ENCODE measurements around the gene CRBN. TPM values are rescaled to one million over a fixed set of nuclear protein-coding genes. Genes with fewer than 3 reads are reported as not detected.
A peak's percentile ranks its signal among the peaks of the same experiment; 100 is the strongest.

CRBN gene
- total and polyA plus RNA-seq, 9 of the 15 experiments (the other 6 are each of a cell fraction or from before 2014, with no cell fraction given) = 40.8 to 331 (median 57.4) TPM

DNA sequence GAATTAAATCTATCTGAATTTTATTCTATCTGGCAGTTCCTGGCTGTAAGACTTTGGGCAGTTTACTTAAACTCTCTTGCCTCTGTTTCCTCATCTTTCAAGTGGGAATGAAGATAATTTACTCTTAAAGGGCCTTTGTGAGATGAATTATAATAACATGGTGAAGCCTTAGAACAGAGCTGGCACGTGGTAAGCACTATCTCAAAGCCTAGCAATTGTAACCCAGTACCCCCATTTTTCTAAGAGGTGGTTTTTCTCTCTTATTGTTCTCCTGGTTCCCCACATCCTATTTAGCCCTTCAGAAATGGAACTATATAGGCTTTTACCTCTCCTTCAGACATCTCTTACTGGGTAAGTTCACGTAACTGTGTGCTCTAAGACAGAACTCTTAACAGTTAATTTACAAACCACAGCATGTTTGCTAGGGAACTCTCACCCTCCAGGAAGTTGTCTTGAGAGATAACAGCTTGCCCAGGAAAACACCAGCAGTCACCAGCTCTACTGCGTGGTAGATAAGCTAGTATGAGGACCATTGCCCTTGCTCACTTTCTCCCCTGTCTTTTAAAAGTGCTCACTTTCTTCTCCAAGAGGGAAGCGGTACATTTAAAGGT lies 12.3 kb upstream of the CRBN start (continued):
- TF ChIP-seq MXI1 (IDR thresholded peaks at IDR 0.05; ENCODE audit: low read depth, low read length) = no peak
- TF ChIP-seq ZNF785 (CRISPR knock-in tag; IDR thresholded peaks at IDR 0.05) = no peak
- TF ChIP-seq NR4A1 (CRISPR knock-in tag; IDR thresholded peaks at IDR 0.05) = no peak
- TF ChIP-seq NR4A1 (tag; IDR thresholded peaks at IDR 0.05) = peak; percentile 59; the same call in 1 of the 2 replicates
- TF ChIP-seq ZNF253 (CRISPR knock-in tag; conservative IDR thresholded peaks at IDR 0.05) = no peak
- TF ChIP-seq XRCC4 (IDR thresholded peaks at IDR 0.05; ENCODE audit: extremely low read depth, insufficient read depth, insufficient read length) = no peak
- TF ChIP-seq, protein P1, sequence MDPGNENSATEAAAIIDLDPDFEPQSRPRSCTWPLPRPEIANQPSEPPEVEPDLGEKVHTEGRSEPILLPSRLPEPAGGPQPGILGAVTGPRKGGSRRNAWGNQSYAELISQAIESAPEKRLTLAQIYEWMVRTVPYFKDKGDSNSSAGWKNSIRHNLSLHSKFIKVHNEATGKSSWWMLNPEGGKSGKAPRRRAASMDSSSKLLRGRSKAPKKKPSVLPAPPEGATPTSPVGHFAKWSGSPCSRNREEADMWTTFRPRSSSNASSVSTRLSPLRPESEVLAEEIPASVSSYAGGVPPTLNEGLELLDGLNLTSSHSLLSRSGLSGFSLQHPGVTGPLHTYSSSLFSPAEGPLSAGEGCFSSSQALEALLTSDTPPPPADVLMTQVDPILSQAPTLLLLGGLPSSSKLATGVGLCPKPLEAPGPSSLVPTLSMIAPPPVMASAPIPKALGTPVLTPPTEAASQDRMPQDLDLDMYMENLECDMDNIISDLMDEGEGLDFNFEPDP (CRISPR knock-in tag; IDR thresholded peaks at IDR 0.05) = no peak
- no peak for TF ChIP-seq ZNF140 (CRISPR knock-in tag; IDR thresholded peaks at IDR 0.05)
- TF ChIP-seq GABPB1 (CRISPR knock-in tag; IDR thresholded peaks at IDR 0.05) = no peak
- peak; percentile 68 for TF ChIP-seq NCOR1 (IDR thresholded peaks at IDR 0.05)
- no peak for TF ChIP-seq POLR2AphosphoS2 (IDR thresholded peaks at IDR 0.05; ENCODE audit: low read length)
- TF ChIP-seq GTF2E2 (tag; IDR thresholded peaks at IDR 0.05) = peak; percentile 43; the same call in 1 of the 2 replicates
- no peak for TF ChIP-seq RBM34 (IDR thresholded peaks at IDR 0.05; ENCODE audit: borderline replicate concordance, insufficient read depth, low read length)
- TF ChIP-seq, protein P2, sequence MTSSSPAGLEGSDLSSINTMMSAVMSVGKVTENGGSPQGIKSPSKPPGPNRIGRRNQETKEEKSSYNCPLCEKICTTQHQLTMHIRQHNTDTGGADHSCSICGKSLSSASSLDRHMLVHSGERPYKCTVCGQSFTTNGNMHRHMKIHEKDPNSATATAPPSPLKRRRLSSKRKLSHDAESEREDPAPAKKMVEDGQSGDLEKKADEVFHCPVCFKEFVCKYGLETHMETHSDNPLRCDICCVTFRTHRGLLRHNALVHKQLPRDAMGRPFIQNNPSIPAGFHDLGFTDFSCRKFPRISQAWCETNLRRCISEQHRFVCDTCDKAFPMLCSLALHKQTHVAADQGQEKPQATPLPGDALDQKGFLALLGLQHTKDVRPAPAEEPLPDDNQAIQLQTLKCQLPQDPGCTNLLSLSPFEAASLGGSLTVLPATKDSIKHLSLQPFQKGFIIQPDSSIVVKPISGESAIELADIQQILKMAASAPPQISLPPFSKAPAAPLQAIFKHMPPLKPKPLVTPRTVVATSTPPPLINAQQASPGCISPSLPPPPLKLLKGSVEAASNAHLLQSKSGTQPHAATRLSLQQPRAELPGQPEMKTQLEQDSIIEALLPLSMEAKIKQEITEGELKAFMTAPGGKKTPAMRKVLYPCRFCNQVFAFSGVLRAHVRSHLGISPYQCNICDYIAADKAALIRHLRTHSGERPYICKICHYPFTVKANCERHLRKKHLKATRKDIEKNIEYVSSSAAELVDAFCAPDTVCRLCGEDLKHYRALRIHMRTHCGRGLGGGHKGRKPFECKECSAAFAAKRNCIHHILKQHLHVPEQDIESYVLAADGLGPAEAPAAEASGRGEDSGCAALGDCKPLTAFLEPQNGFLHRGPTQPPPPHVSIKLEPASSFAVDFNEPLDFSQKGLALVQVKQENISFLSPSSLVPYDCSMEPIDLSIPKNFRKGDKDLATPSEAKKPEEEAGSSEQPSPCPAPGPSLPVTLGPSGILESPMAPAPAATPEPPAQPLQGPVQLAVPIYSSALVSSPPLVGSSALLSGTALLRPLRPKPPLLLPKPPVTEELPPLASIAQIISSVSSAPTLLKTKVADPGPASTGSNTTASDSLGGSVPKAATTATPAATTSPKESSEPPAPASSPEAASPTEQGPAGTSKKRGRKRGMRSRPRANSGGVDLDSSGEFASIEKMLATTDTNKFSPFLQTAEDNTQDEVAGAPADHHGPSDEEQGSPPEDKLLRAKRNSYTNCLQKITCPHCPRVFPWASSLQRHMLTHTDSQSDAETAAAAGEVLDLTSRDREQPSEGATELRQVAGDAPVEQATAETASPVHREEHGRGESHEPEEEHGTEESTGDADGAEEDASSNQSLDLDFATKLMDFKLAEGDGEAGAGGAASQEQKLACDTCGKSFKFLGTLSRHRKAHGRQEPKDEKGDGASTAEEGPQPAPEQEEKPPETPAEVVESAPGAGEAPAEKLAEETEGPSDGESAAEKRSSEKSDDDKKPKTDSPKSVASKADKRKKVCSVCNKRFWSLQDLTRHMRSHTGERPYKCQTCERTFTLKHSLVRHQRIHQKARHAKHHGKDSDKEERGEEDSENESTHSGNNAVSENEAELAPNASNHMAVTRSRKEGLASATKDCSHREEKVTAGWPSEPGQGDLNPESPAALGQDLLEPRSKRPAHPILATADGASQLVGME (CRISPR knock-in tag; IDR thresholded peaks at IDR 0.05) = no peak
- no peak for TF ChIP-seq NUFIP1 (IDR thresholded peaks at IDR 0.05; ENCODE audit: partially characterized antibody)
- TF ChIP-seq SLC30A9 (CRISPR knock-in tag; IDR thresholded peaks at IDR 0.05) = no peak
- TF ChIP-seq, protein P3, sequence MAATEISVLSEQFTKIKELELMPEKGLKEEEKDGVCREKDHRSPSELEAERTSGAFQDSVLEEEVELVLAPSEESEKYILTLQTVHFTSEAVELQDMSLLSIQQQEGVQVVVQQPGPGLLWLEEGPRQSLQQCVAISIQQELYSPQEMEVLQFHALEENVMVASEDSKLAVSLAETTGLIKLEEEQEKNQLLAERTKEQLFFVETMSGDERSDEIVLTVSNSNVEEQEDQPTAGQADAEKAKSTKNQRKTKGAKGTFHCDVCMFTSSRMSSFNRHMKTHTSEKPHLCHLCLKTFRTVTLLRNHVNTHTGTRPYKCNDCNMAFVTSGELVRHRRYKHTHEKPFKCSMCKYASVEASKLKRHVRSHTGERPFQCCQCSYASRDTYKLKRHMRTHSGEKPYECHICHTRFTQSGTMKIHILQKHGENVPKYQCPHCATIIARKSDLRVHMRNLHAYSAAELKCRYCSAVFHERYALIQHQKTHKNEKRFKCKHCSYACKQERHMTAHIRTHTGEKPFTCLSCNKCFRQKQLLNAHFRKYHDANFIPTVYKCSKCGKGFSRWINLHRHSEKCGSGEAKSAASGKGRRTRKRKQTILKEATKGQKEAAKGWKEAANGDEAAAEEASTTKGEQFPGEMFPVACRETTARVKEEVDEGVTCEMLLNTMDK (IDR thresholded peaks at IDR 0.05; ENCODE audit: borderline replicate concordance, insufficient read depth, low read depth, low read length, poor library complexity, severe bottlenecking) = no peak
- no peak for TF ChIP-seq TFAM (CRISPR knock-in tag; conservative IDR thresholded peaks at IDR 0.05)
- peak; percentile 75; the same call in 1 of the 2 replicates for TF ChIP-seq ETV5 (CRISPR knock-in tag; IDR thresholded peaks at IDR 0.05; ENCODE audit: low read depth)
- no peak for TF ChIP-seq NCOA2 (IDR thresholded peaks at IDR 0.05; ENCODE audit: partially characterized antibody in 2 of 2)
- no peak for TF ChIP-seq GATAD2A (IDR thresholded peaks at IDR 0.05)

Data from K562 (cell line).